Measurements from ENCODE around the gene P3H1. TPM values are rescaled to one million over a fixed set of nuclear protein-coding genes. Genes with fewer than 3 reads are reported as not detected.

The P3H1 gene
- total RNA-seq, 1 donor from 2014 or later = 47.4 TPM

- Mint-ChIP-seq H3K36me3 (ENCODE audit: low read depth) (peaks cover 28% of the 10 kb centered on the region), H3K4me3 (peak within 1 kb of the TSS; percentile 78), H3K27ac (no peak within 1 kb of the TSS), H3K4me1 (peaks cover 17% of the 10 kb centered on the region), H3K9me3 (no peaks in the 10 kb centered on the region), H3K27me3 (no peaks in the 10 kb centered on the region)
- intact Hi-C loops (cut with micrococcal nuclease) = no loop called here
- DNase-seq = peak; percentile 84
Measured at GRCh38 chr1:42784946-42785693, 18.3 kb upstream of the P3H1 start, which contains the start of gene TMEM269. TMEM269 (plus strand) TSS chr1:42784991; CDS start chr1:42789894, 4,903 bp downstream.

GRCh38 chr1:42784547-42784945 lies 17.7 kb upstream of the P3H1 start:
- Mint-ChIP-seq H3K4me1 (peaks cover 20% of the 10 kb centered on the region), H3K27ac (no peak overlapping the region), H3K9me3 (no peaks in the 10 kb centered on the region), H3K27me3 (no peaks in the 10 kb centered on the region), H3K36me3 (ENCODE audit: low read depth) (peaks cover 30% of the 10 kb centered on the region), H3K4me3 (no peak overlapping the region)
- intact Hi-C loops (cut with micrococcal nuclease) = no loop called here
- DNase-seq = no peak

GRCh38 chr1:42783092-42783491 lies 16.3 kb upstream of the P3H1 start:
- no peak for DNase-seq
- intact Hi-C loops (cut with micrococcal nuclease) = no loop called here
- Mint-ChIP-seq H3K27me3 (no peaks in the 10 kb centered on the region), H3K4me1 (peaks cover 26% of the 10 kb centered on the region), H3K9me3 (no peaks in the 10 kb centered on the region), H3K36me3 (ENCODE audit: low read depth) (peaks cover 39% of the 10 kb centered on the region), H3K27ac (no peak overlapping the region), H3K4me3 (no peak overlapping the region)

- Mint-ChIP-seq H3K4me1 (peaks cover 23% of the 10 kb centered on the region), H3K4me3 (no peak overlapping the region), H3K27me3 (no peaks in the 10 kb centered on the region), H3K27ac (no peak overlapping the region), H3K36me3 (ENCODE audit: low read depth) (peaks cover 56% of the 10 kb centered on the region), H3K9me3 (no peaks in the 10 kb centered on the region)
- intact Hi-C loops (cut with micrococcal nuclease) = no loop called here
- DNase-seq = no peak
Measured at GRCh38 chr1:42780176-42780575, 13.3 kb upstream of the P3H1 start.

- DNase-seq = no peak
- intact Hi-C loops (cut with micrococcal nuclease) = no loop called here
- H3K4me3 Mint-ChIP-seq = no peak overlapping the region
- no peak overlapping the region for H3K27ac Mint-ChIP-seq
- H3K36me3 Mint-ChIP-seq (ENCODE audit: low read depth) = peaks cover 60% of the 10 kb centered on the region
- H3K4me1 Mint-ChIP-seq = peaks cover 26% of the 10 kb centered on the region
- no peaks in the 10 kb centered on the region for H3K27me3 Mint-ChIP-seq
- H3K9me3 Mint-ChIP-seq = no peaks in the 10 kb centered on the region
Measured at GRCh38 chr1:42779725-42780124, 12.9 kb upstream of the P3H1 start.

GRCh38 chr1:42777852-42778251 lies 11.0 kb upstream of the P3H1 start:
- Mint-ChIP-seq H3K27me3 (no peaks in the 10 kb centered on the region), H3K4me1 (peaks cover 27% of the 10 kb centered on the region), H3K36me3 (ENCODE audit: low read depth) (peaks cover 63% of the 10 kb centered on the region), H3K4me3 (no peak overlapping the region), H3K9me3 (no peaks in the 10 kb centered on the region), H3K27ac (no peak overlapping the region)
- intact Hi-C loops (cut with micrococcal nuclease) = loop anchor here (1.0 kb wide), 1 partner anchor 295 kb away; no protein-coding TSS in a partner anchor
- DNase-seq = peak; percentile 83

- Mint-ChIP-seq H3K9me3 (no peaks in the 10 kb centered on the region), H3K4me3 (no peak overlapping the region), H3K36me3 (ENCODE audit: low read depth) (peaks cover 61% of the 10 kb centered on the region), H3K27ac (no peak overlapping the region), H3K27me3 (no peaks in the 10 kb centered on the region), H3K4me1 (peaks cover 31% of the 10 kb centered on the region)
- intact Hi-C loops (cut with micrococcal nuclease) = no loop called here
- DNase-seq = no peak
Measured at GRCh38 chr1:42776502-42776901, 9.7 kb upstream of the P3H1 start.

- Mint-ChIP-seq H3K27ac (no peak overlapping the region), H3K9me3 (no peaks in the 10 kb centered on the region), H3K36me3 (ENCODE audit: low read depth) (peaks cover 59% of the 10 kb centered on the region), H3K27me3 (no peaks in the 10 kb centered on the region), H3K4me3 (no peak overlapping the region), H3K4me1 (peaks cover 30% of the 10 kb centered on the region)
- intact Hi-C loops (cut with micrococcal nuclease) = no loop called here
- no peak for DNase-seq
Measured at GRCh38 chr1:42774928-42775526, 8.2 kb upstream of the P3H1 start.

- Mint-ChIP-seq H3K27ac (peak overlapping the region; percentile 39), H3K4me3 (no peak overlapping the region), H3K9me3 (no peaks in the 10 kb centered on the region), H3K4me1 (peaks cover 33% of the 10 kb centered on the region), H3K36me3 (ENCODE audit: low read depth) (peaks cover 56% of the 10 kb centered on the region), H3K27me3 (no peaks in the 10 kb centered on the region)
- no peak for DNase-seq
- intact Hi-C loops (cut with micrococcal nuclease) = no loop called here
Measured at GRCh38 chr1:42773420-42773819, 6.6 kb upstream of the P3H1 start.

- H3K27me3 Mint-ChIP-seq = no peaks in the 10 kb centered on the region
- peaks cover 31% of the 10 kb centered on the region for H3K4me1 Mint-ChIP-seq
- no peak overlapping the region for H3K27ac Mint-ChIP-seq
- DNase-seq = no peak
- intact Hi-C loops (cut with micrococcal nuclease) = loop anchor here (5.0 kb wide), 2 partner anchors 152 to 433 kb away; partner anchors contain the start of gene FOXJ3
- H3K9me3 Mint-ChIP-seq = no peaks in the 10 kb centered on the region
- H3K36me3 Mint-ChIP-seq (ENCODE audit: low read depth) = peaks cover 32% of the 10 kb centered on the region
- no peak overlapping the region for H3K4me3 Mint-ChIP-seq
Measured at GRCh38 chr1:42769811-42770210, 3.0 kb upstream of the P3H1 start.

- Mint-ChIP-seq H3K4me3 (no peak overlapping the region), H3K27me3 (no peaks in the 10 kb centered on the region), H3K4me1 (peaks cover 27% of the 10 kb centered on the region), H3K9me3 (no peaks in the 10 kb centered on the region), H3K27ac (peak overlapping the region; percentile 93), H3K36me3 (ENCODE audit: low read depth) (peaks cover 21% of the 10 kb centered on the region)
- no peak for DNase-seq
- intact Hi-C loops (cut with micrococcal nuclease) = loop anchor here (5.0 kb wide), 2 partner anchors 154 to 431 kb away; partner anchors contain the start of gene FOXJ3
Measured at GRCh38 chr1:42768172-42768571, 1.3 kb upstream of the P3H1 start.

GRCh38 chr1:42767510-42768000 lies 727 bp upstream of the P3H1 start:
- Mint-ChIP-seq H3K27me3 (no peaks in the 10 kb centered on the region), H3K4me3 (no peak overlapping the region), H3K4me1 (peaks cover 26% of the 10 kb centered on the region), H3K9me3 (no peaks in the 10 kb centered on the region), H3K27ac (peak overlapping the region; percentile 93), H3K36me3 (ENCODE audit: low read depth) (peaks cover 19% of the 10 kb centered on the region)
- intact Hi-C loops (cut with micrococcal nuclease) = loop anchor here (1.0 to 5.0 kb wide), 7 partner anchors 50 to 430 kb away; partner anchors contain the start of genes CCDC30, ERMAP, FOXJ3 and SVBP
- no peak for DNase-seq

- H3K4me3 Mint-ChIP-seq = no peak overlapping the region
- no peaks in the 10 kb centered on the region for H3K27me3 Mint-ChIP-seq
- H3K4me1 Mint-ChIP-seq = peaks cover 25% of the 10 kb centered on the region
- DNase-seq = peak; percentile 76
- peaks cover 18% of the 10 kb centered on the region for H3K36me3 Mint-ChIP-seq (ENCODE audit: low read depth)
- intact Hi-C loops (cut with micrococcal nuclease) = loop anchor here (1.0 to 5.0 kb wide), 4 partner anchors 108 to 429 kb away; partner anchors contain the start of genes CCDC30, FOXJ3 and PPIH
- H3K9me3 Mint-ChIP-seq = no peaks in the 10 kb centered on the region
- no peak overlapping the region for H3K27ac Mint-ChIP-seq
Measured at GRCh38 chr1:42765832-42766740, 742 bp downstream of the P3H1 start.
